Measurements from ENCODE around the gene MEIS2. TPM values are rescaled to one million over a fixed set of nuclear protein-coding genes. Genes with fewer than 3 reads are reported as not detected.

The MEIS2 gene
- total RNA-seq, 2 experiments from 2014 or later = not detected

DNA sequence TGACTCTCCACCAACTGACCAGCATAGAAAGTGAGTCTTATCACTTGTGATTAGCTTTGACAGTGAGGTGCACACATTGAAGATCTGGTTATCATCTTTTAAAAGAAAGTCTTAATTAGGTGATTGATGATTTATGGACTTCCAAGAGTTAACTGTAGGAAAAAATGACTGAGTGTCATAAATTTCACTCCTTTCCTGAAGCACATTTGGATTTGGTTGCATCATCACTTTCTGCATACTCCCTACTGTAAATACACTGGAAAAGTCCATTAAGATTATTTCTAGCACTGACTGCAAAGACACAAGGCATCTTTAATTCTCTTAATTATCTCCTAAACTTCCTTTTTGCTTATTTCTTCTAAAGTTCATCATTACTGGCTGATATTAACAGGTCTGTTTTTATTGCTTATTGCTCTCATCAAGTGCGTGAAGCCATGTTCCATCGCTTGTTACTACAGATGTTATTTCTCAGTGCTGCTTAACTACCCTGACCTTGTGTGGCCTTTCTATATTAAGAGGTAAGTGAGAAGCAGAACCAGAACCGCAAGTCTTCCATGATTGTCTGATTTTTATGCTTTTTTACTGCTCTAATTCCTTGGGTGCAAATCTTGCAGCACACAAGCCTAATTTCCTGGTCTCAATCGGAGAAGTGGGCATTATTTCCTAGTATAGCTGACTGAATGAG lies 153.2 kb downstream of the MEIS2 start:
- Mint-ChIP-seq H3K36me3 (no peaks in the 10 kb centered on the region), H3K27ac (no peak overlapping the region), H3K4me3 (no peak overlapping the region), H3K9me3 (no peaks in the 10 kb centered on the region), H3K4me1 (ENCODE audit: low read depth) (no peaks in the 10 kb centered on the region), H3K27me3 (no peaks in the 10 kb centered on the region)
- no peak for DNase-seq
- ChIA-PET CTCF (no interaction called here), POLR2A (no interaction called here)
- intact Hi-C loops (cut with micrococcal nuclease) = no loop called here

GRCh38 chr15:36944442-36944841 lies 155.9 kb downstream of the MEIS2 start:
- Mint-ChIP-seq H3K4me3 (no peak overlapping the region), H3K27ac (no peak overlapping the region), H3K27me3 (no peaks in the 10 kb centered on the region), H3K36me3 (no peaks in the 10 kb centered on the region), H3K9me3 (no peaks in the 10 kb centered on the region), H3K4me1 (ENCODE audit: low read depth) (no peaks in the 10 kb centered on the region)
- ChIA-PET CTCF (no interaction called here), POLR2A (no interaction called here)
- intact Hi-C loops (cut with micrococcal nuclease) = no loop called here
- DNase-seq = no peak

GRCh38 chr15:36943508-36944361 lies 156.6 kb downstream of the MEIS2 start:
- Mint-ChIP-seq H3K9me3 (no peaks in the 10 kb centered on the region), H3K27me3 (peaks cover 3% of the 10 kb centered on the region), H3K4me3 (no peak overlapping the region), H3K36me3 (no peaks in the 10 kb centered on the region), H3K4me1 (ENCODE audit: low read depth) (no peaks in the 10 kb centered on the region), H3K27ac (no peak overlapping the region)
- intact Hi-C loops (cut with micrococcal nuclease) = no loop called here
- POLR2A ChIA-PET = no interaction called here
- no peak for DNase-seq
- CTCF ChIA-PET = no interaction called here

- Mint-ChIP-seq H3K4me3 (no peak overlapping the region), H3K27ac (no peak overlapping the region), H3K4me1 (ENCODE audit: low read depth) (no peaks in the 10 kb centered on the region), H3K36me3 (no peaks in the 10 kb centered on the region), H3K27me3 (peaks cover 3% of the 10 kb centered on the region), H3K9me3 (no peaks in the 10 kb centered on the region)
- intact Hi-C loops (cut with micrococcal nuclease) = no loop called here
- no peak for DNase-seq
- ChIA-PET POLR2A (no interaction called here), CTCF (no interaction called here)
Observed at GRCh38 chr15:36942248-36942827, 158.0 kb downstream of the MEIS2 start.

DNA sequence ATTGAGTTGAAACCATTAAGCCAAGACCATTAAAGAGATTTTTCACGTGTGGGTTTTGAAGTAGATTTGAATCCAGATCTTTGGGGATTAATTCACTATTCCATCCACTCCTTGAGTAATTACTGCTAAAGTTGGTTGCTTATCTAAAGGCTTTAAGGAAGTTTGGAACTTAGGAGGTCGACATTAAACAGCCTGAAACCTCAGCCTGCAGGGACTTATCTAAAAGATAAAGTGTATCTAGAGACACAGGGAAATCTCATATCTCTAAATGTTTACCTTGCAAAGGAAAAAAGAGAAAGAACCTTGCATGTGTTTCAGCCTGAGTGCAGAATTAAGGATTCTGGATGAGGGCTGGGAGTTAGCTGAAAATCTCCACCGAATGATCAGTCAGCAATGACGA lies 158.6 kb downstream of the MEIS2 start:
- no peak overlapping the region for H3K27ac Mint-ChIP-seq
- no peak overlapping the region for H3K4me3 Mint-ChIP-seq
- H3K27me3 Mint-ChIP-seq = peaks cover 3% of the 10 kb centered on the region
- no peaks in the 10 kb centered on the region for H3K9me3 Mint-ChIP-seq
- no peaks in the 10 kb centered on the region for H3K36me3 Mint-ChIP-seq
- intact Hi-C loops (cut with micrococcal nuclease) = no loop called here
- no peaks in the 10 kb centered on the region for H3K4me1 Mint-ChIP-seq (ENCODE audit: low read depth)
- no peak for DNase-seq
- ChIA-PET POLR2A (no interaction called here), CTCF (no interaction called here)

- Mint-ChIP-seq H3K36me3 (no peaks in the 10 kb centered on the region), H3K4me1 (ENCODE audit: low read depth) (no peaks in the 10 kb centered on the region)
Observed at GRCh38 chr15:36940636-36941260, 159.6 kb downstream of the MEIS2 start.

DNA sequence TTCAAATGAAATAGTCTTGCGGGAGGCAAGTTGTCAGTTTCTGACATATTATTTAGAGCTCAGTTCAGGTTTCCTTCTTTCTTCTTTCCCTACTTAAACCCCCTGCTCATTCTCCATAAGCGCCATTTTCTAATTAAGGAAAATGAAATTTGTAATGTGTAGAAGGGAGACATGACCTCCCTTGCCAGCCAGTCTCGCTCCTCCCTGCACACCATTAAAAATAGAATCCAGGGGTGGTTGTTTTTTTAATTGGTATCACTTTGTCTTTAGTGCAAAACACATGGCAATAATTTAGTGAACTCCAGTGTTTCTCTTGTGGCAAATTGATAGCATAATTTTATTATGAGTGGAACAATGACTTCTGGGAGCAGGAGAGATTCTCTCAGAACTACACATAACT lies 160.1 kb downstream of the MEIS2 start:
- Mint-ChIP-seq H3K27me3 (peaks cover 3% of the 10 kb centered on the region), H3K9me3 (no peaks in the 10 kb centered on the region), H3K4me1 (ENCODE audit: low read depth) (no peaks in the 10 kb centered on the region), H3K27ac (no peak overlapping the region), H3K36me3 (no peaks in the 10 kb centered on the region), H3K4me3 (no peak overlapping the region)
- intact Hi-C loops (cut with micrococcal nuclease) = no loop called here
- no peak for DNase-seq
- ChIA-PET CTCF (no interaction called here), POLR2A (no interaction called here)

More at GRCh38 chr15:36940636-36941260, 159.6 kb downstream of the MEIS2 start:
- intact Hi-C loops (cut with micrococcal nuclease) = no loop called here
- H3K27me3 Mint-ChIP-seq = peaks cover 3% of the 10 kb centered on the region
- ChIA-PET CTCF (no interaction called here), POLR2A (no interaction called here)
- no peaks in the 10 kb centered on the region for H3K9me3 Mint-ChIP-seq
- no peak for DNase-seq
- no peak overlapping the region for H3K27ac Mint-ChIP-seq
- no peak overlapping the region for H3K4me3 Mint-ChIP-seq

DNA sequence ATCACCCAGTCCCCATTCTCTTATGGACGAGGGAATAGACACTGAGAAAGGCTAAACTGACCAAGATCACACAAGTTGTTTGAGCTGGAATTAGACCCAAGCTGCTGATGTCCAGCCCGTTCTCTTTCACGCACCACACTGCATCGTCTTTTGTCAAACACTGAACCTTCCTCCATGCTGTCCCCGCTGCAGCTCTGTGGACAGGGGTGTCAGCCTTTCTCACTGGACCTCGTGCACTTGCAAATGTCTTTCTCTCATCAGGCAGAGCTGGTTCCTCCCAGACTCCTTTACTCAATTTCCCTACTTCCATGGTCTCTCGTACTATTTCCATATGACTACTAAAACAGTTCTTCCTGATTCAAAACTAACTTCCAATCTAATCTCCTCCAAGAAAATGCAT lies 161.6 kb downstream of the MEIS2 start:
- intact Hi-C loops (cut with micrococcal nuclease) = no loop called here
- no peak overlapping the region for H3K4me3 Mint-ChIP-seq
- peaks cover 3% of the 10 kb centered on the region for H3K27me3 Mint-ChIP-seq
- ChIA-PET POLR2A (no interaction called here), CTCF (no interaction called here)
- DNase-seq = no peak
- no peaks in the 10 kb centered on the region for H3K4me1 Mint-ChIP-seq (ENCODE audit: low read depth)
- no peaks in the 10 kb centered on the region for H3K9me3 Mint-ChIP-seq
- no peaks in the 10 kb centered on the region for H3K36me3 Mint-ChIP-seq
- H3K27ac Mint-ChIP-seq = no peak overlapping the region

- POLR2A ChIA-PET = no interaction called here
- intact Hi-C loops (cut with micrococcal nuclease) = no loop called here
Observed at GRCh38 chr15:36938131-36938530, 162.2 kb downstream of the MEIS2 start.

DNA sequence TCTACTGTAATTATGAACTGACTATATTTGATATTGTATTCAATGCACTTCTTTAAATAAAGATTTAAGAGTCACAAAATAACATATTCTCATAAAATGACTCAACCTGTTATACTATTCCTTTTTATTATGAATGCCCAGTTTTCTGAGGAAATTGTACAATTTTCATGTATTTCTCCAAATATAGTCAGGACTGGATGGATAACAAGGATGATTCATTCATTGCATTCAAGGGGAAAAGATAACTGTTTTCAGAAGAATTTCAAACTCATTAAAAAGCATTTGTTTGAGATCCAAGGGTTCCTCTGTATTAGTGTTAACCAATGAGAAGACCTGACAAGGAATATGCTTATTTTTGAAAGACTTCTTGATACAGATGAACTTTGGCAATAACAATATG lies 163.7 kb downstream of the MEIS2 start:
- no peak for DNase-seq
- ChIA-PET CTCF (no interaction called here), POLR2A (no interaction called here)
- Mint-ChIP-seq H3K27ac (no peak overlapping the region), H3K9me3 (no peaks in the 10 kb centered on the region), H3K27me3 (peaks cover 3% of the 10 kb centered on the region), H3K36me3 (no peaks in the 10 kb centered on the region), H3K4me1 (ENCODE audit: low read depth) (no peaks in the 10 kb centered on the region), H3K4me3 (no peak overlapping the region)
- intact Hi-C loops (cut with micrococcal nuclease) = no loop called here

More at GRCh38 chr15:36938131-36938530, 162.2 kb downstream of the MEIS2 start:
- H3K4me3 Mint-ChIP-seq = no peak overlapping the region
- no peak for DNase-seq
- H3K4me1 Mint-ChIP-seq (ENCODE audit: low read depth) = no peaks in the 10 kb centered on the region
- CTCF ChIA-PET = no interaction called here
- no peak overlapping the region for H3K27ac Mint-ChIP-seq
- H3K9me3 Mint-ChIP-seq = no peaks in the 10 kb centered on the region
- peaks cover 3% of the 10 kb centered on the region for H3K27me3 Mint-ChIP-seq
- no peaks in the 10 kb centered on the region for H3K36me3 Mint-ChIP-seq

DNA sequence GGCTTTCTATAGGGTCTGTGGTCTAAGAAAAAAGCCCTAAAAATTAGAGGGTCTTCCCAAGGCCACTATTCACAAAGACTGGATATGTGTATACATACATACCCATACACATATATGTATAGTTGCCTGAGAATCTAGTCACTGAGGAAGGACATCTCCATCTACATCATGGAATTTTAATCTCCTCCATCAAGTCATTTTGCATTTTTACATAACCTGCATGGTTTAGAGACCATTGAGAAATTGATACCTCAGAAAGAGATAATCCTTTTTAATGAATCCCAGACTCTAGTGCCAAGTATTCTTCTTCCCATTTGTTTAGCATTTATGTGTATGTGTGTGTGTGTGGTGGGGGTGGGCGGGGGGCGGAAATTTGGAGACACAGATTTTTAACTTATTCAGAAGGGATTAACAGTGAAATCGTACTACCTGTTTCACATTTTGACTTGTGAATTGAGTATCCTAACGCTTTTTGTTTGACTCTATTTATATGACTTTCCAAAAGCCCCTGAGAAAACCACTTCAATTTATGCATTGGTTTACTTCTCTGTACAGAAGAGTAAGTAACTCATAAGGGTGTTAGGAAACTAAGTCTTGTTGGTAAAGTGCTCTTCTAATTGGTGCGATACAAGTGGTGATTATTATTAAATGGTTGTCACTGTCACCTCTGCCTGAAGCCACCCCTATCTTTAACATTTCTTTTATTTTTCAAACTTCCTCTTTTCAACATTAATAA lies 166.9 kb downstream of the MEIS2 start:
- Mint-ChIP-seq H3K4me1 (ENCODE audit: low read depth) (no peaks in the 10 kb centered on the region), H3K27me3 (no peaks in the 10 kb centered on the region), H3K4me3 (no peak overlapping the region), H3K9me3 (no peaks in the 10 kb centered on the region), H3K27ac (no peak overlapping the region), H3K36me3 (no peaks in the 10 kb centered on the region)
- no peak for DNase-seq
- POLR2A ChIA-PET = no interaction called here
- CTCF ChIA-PET = no interaction called here
- intact Hi-C loops (cut with micrococcal nuclease) = no loop called here

DNA sequence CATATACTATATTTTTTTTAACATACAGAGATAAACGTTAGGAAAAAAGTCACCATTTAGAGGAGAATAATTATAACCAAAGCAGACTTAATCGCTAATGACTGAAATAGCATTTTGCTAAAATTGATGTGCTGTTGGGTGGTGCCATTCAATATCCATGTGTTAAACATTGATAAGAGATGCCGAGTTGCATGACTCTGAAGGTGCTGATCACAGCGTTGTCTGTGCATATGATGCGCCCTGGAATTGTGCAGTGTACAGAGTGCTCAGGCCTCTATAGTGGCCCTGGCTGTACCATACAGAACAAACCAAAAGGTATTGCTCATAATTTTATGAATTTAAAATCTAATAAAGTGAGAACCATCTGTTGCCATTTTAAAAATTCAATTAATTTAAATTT lies 168.3 kb downstream of the MEIS2 start:
- CTCF ChIA-PET = no interaction called here
- Mint-ChIP-seq H3K4me1 (ENCODE audit: low read depth) (no peaks in the 10 kb centered on the region), H3K27ac (no peak overlapping the region), H3K4me3 (no peak overlapping the region), H3K9me3 (no peaks in the 10 kb centered on the region), H3K36me3 (no peaks in the 10 kb centered on the region), H3K27me3 (no peaks in the 10 kb centered on the region)
- POLR2A ChIA-PET = no interaction called here
- intact Hi-C loops (cut with micrococcal nuclease) = no loop called here
- no peak for DNase-seq

Measured in activated CD4-positive, alpha-beta memory T cell treated with anti-CD3 and anti-CD28 coated beads for 36 hours (primary cell).